ENCODE results near the gene FNDC3B.
A peak's percentile ranks its signal among the peaks of the same experiment; 100 is the strongest.

FNDC3B gene

GRCh38 chr3:172121981-172122380 is 82.6 kb downstream of the FNDC3B start:
- DNase-seq: no peak

GRCh38 chr3:172124271-172124670 is 84.9 kb downstream of the FNDC3B start:
- no peak for DNase-seq

GRCh38 chr3:172125053-172125452 is 85.7 kb downstream of the FNDC3B start:
- no peak for DNase-seq

GRCh38 chr3:172125963-172126457 is 86.6 kb downstream of the FNDC3B start:
- DNase-seq: peak in 1 of 2 experiments; percentile 25

GRCh38 chr3:172126741-172127140 is 87.4 kb downstream of the FNDC3B start:
- no peak for DNase-seq

- no peak for DNase-seq
Measured at GRCh38 chr3:172127141-172127540, 87.8 kb downstream of the FNDC3B start.

- no peak for DNase-seq
Measured at GRCh38 chr3:172127929-172128580, 88.7 kb downstream of the FNDC3B start.

- no peak for DNase-seq
Measured at GRCh38 chr3:172128858-172129257, 89.5 kb downstream of the FNDC3B start.

GRCh38 chr3:172129498-172129849 is 90.1 kb downstream of the FNDC3B start:
- DNase-seq: no peak

GRCh38 chr3:172129850-172130716 is 90.7 kb downstream of the FNDC3B start:
- peak in 1 of 2 experiments; percentile 56 for DNase-seq

- no peak for DNase-seq
Measured at GRCh38 chr3:172130717-172131050, 91.3 kb downstream of the FNDC3B start.

- DNase-seq: no peak
Measured at GRCh38 chr3:172131746-172132145, 92.4 kb downstream of the FNDC3B start.

GRCh38 chr3:172132159-172132586 is 92.8 kb downstream of the FNDC3B start:
- DNase-seq: no peak

- DNase-seq: no peak
Measured at GRCh38 chr3:172132721-172133311, 93.4 kb downstream of the FNDC3B start.

- no peak for DNase-seq
Measured at GRCh38 chr3:172133838-172134237, 94.5 kb downstream of the FNDC3B start.

- DNase-seq: no peak
Measured at GRCh38 chr3:172134352-172134751, 95.0 kb downstream of the FNDC3B start.

- DNase-seq: no peak
Measured at GRCh38 chr3:172135185-172135584, 95.8 kb downstream of the FNDC3B start.

- DNase-seq: no peak
Measured at GRCh38 chr3:172135820-172136219, 96.4 kb downstream of the FNDC3B start.

- DNase-seq: no peak
Measured at GRCh38 chr3:172136330-172136729, 97.0 kb downstream of the FNDC3B start.

GRCh38 chr3:172137287-172138192 is 98.2 kb downstream of the FNDC3B start:
- DNase-seq: no peak

- DNase-seq: no peak
Measured at GRCh38 chr3:172138193-172138537, 98.8 kb downstream of the FNDC3B start.

- DNase-seq: peak in 1 of 2 experiments; percentile 12
Measured at GRCh38 chr3:172138792-172139507, 99.6 kb downstream of the FNDC3B start.

All from stimulated activated CD4-positive, alpha-beta T cell treated with anti-CD3 and anti-CD28 coated beads, Interleukin-4, amount 100 ng/mL, for 4 hours (primary cell).